ENCODE results near the gene HOPX.

GRCh38 chr4:56705966-56706365, 24.9 kb upstream of the HOPX start:
- TF ChIP-seq CTCF (conservative IDR thresholded peaks at IDR 0.05): no peak
- no peak for TF ChIP-seq EZH2 (IDR thresholded peaks at IDR 0.05; ENCODE audit: low read depth)

All from PC-9 (cell line).